Left ventricle myocardium inferior (tissue), 1 donor: ENCODE results near the gene RHBDF1. TPM values are rescaled to one million over a fixed set of nuclear protein-coding genes. Genes with fewer than 3 reads are reported as not detected.
"Not testable (repeated sequence)": the region's sequence is repeated elsewhere in the genome, so short reads cannot be mapped to it uniquely, and the experiment has no call there.

Experiments used
- DNase-seq: peaks from one replicate; pipeline ENCODE4 v3.0.0-alpha.2; 2020
- H3K27ac ChIP-seq: fragments of 200-600 bp; replicated peaks from 2 replicates; pipeline ENCODE4 v1.8.0; 2021
- H3K27me3 ChIP-seq: fragments of 200-600 bp; 2 replicates; pipeline ENCODE4 v1.8.0; 2021; ENCODE audit warnings: low read depth
- H3K36me3 ChIP-seq: fragments of 200-600 bp; 2 replicates; pipeline ENCODE4 v1.8.0; 2021
- H3K4me1 ChIP-seq: fragments of 200-600 bp; 2 replicates; pipeline ENCODE4 v1.8.0; 2021
- H3K4me3 ChIP-seq: fragments of 200-600 bp; 2 replicates; pipeline ENCODE4 v1.8.0; 2021; ENCODE audit warnings: mild to moderate bottlenecking, moderate library complexity
- H3K9me3 ChIP-seq: fragments of 200-600 bp; replicated peaks from 2 replicates; pipeline ENCODE4 v1.8.0; 2021
- CTCF ChIP-seq: fragments of 200-600 bp; IDR thresholded peaks from 2 replicates; pipeline ENCODE4 v1.8.0; 2021; ENCODE audit warnings: antibody characterized with exemption, mild to moderate bottlenecking, borderline replicate concordance
- intact Hi-C: fragments of 100-400 bp; cut with micrococcal nuclease; formaldehyde crosslinking; loops from one replicate; pipeline ENCODE4 v1.11.0; 2022
- total RNA-seq: library from RNA; stranded (reverse); fragmentation: NEBNext Ultra II Directional; extraction: Animal tissue kit (Norgen Biotek cat#: 25700); gene quantifications from one replicate; pipeline ENCODE4 v1.2.1, GENCODE V29; 2021
- donor health status: DM: no; HTN: yes; CAD: no; lungs with severe emphysema.

Gene RHBDF1
- total RNA-seq, 1 donor from 2014 or later = 24.4 TPM

GRCh38 chr16:35678-36305 is 36.6 kb downstream of the RHBDF1 start:
- intact Hi-C loops = no loop called here
- Histone ChIP-seq H3K4me3 (no peak overlapping the region), H3K27me3 (no peaks in the 10 kb centered on the region), H3K4me1 (peaks cover 6% of the 10 kb centered on the region), H3K9me3 (no peaks in the 10 kb centered on the region), H3K27ac (no peak overlapping the region), H3K36me3 (no peaks in the 10 kb centered on the region)
- TF ChIP-seq CTCF = no peak
- DNase-seq = no peak

GRCh38 chr16:35011-35677 is 37.3 kb downstream of the RHBDF1 start:
- DNase-seq = no peak
- H3K27ac ChIP-seq = no peak overlapping the region
- TF ChIP-seq CTCF = no peak

GRCh38 chr16:34648-34987 is 37.8 kb downstream of the RHBDF1 start:
- intact Hi-C loops = no loop called here
- H3K4me1 ChIP-seq = peaks cover 6% of the 10 kb centered on the region
- H3K36me3 ChIP-seq = no peaks in the 10 kb centered on the region
- no peak overlapping the region for H3K4me3 ChIP-seq
- no peak for DNase-seq
- TF ChIP-seq CTCF = no peak
- H3K27me3 ChIP-seq = no peaks in the 10 kb centered on the region
- H3K27ac ChIP-seq = no peak overlapping the region
- H3K9me3 ChIP-seq = no peaks in the 10 kb centered on the region

More at GRCh38 chr16:35011-35677, 37.3 kb downstream of the RHBDF1 start:
- Histone ChIP-seq H3K4me3 (no peak overlapping the region), H3K27me3 (no peaks in the 10 kb centered on the region), H3K9me3 (no peaks in the 10 kb centered on the region), H3K36me3 (no peaks in the 10 kb centered on the region), H3K4me1 (peaks cover 6% of the 10 kb centered on the region)
- intact Hi-C loops = no loop called here

GRCh38 chr16:33877-34647 is 38.4 kb downstream of the RHBDF1 start:
- H3K36me3 ChIP-seq = no peaks in the 10 kb centered on the region
- no peaks in the 10 kb centered on the region for H3K27me3 ChIP-seq
- no peak overlapping the region for H3K27ac ChIP-seq
- intact Hi-C loops = no loop called here
- TF ChIP-seq CTCF = no peak
- H3K4me3 ChIP-seq = no peak overlapping the region
- H3K4me1 ChIP-seq = peaks cover 6% of the 10 kb centered on the region
- no peak for DNase-seq
- H3K9me3 ChIP-seq = no peaks in the 10 kb centered on the region

GRCh38 chr16:33154-33876 is 39.1 kb downstream of the RHBDF1 start:
- intact Hi-C loops, DNase-seq, H3K4me3 ChIP-seq, H3K27ac ChIP-seq, H3K36me3 ChIP-seq, H3K9me3 ChIP-seq, H3K4me1 ChIP-seq, H3K27me3 ChIP-seq: not testable (repeated sequence)

GRCh38 chr16:30627-31026 is 41.8 kb downstream of the RHBDF1 start:
- intact Hi-C loops, H3K9me3 ChIP-seq, H3K27ac ChIP-seq, H3K4me3 ChIP-seq, H3K27me3 ChIP-seq, DNase-seq, H3K4me1 ChIP-seq, H3K36me3 ChIP-seq: not testable (repeated sequence)

- H3K36me3 ChIP-seq, DNase-seq, H3K4me1 ChIP-seq, H3K27me3 ChIP-seq, intact Hi-C loops, H3K4me3 ChIP-seq, H3K27ac ChIP-seq, H3K9me3 ChIP-seq: not testable (repeated sequence)
Observed at GRCh38 chr16:25926-26348, 46.5 kb downstream of the RHBDF1 start.

GRCh38 chr16:24151-24550 is 48.3 kb downstream of the RHBDF1 start:
- H3K4me3 ChIP-seq, H3K36me3 ChIP-seq, H3K27me3 ChIP-seq, H3K4me1 ChIP-seq, H3K9me3 ChIP-seq, intact Hi-C loops, H3K27ac ChIP-seq, DNase-seq: not testable (repeated sequence)

- intact Hi-C loops = not testable (repeated sequence)
Observed at GRCh38 chr16:20886-21285, 51.5 kb downstream of the RHBDF1 start.

More at GRCh38 chr16:20886-21285, 51.5 kb downstream of the RHBDF1 start:
- not testable (repeated sequence) for H3K4me3 ChIP-seq, DNase-seq, H3K4me1 ChIP-seq, H3K27me3 ChIP-seq, H3K27ac ChIP-seq, H3K9me3 ChIP-seq, H3K36me3 ChIP-seq
